HG02840 (cell line): Measurements from ENCODE around the gene ERAS.
"Not testable (repeated sequence)": the region's sequence is repeated elsewhere in the genome, so short reads cannot be mapped to it uniquely, and the experiment has no call there.

ENCODE experiments used
- ATAC-seq: cut with Tn5 transposase; IDR thresholded peaks from one replicate; pipeline ENCODE4 v1.9.1; 2021; ENCODE audit warnings: mild to moderate bottlenecking, moderate library complexity, moderate number of reproducible peaks; ENCODE audit not compliant: unreplicated experiment, low FRiP score

ERAS gene

DNA sequence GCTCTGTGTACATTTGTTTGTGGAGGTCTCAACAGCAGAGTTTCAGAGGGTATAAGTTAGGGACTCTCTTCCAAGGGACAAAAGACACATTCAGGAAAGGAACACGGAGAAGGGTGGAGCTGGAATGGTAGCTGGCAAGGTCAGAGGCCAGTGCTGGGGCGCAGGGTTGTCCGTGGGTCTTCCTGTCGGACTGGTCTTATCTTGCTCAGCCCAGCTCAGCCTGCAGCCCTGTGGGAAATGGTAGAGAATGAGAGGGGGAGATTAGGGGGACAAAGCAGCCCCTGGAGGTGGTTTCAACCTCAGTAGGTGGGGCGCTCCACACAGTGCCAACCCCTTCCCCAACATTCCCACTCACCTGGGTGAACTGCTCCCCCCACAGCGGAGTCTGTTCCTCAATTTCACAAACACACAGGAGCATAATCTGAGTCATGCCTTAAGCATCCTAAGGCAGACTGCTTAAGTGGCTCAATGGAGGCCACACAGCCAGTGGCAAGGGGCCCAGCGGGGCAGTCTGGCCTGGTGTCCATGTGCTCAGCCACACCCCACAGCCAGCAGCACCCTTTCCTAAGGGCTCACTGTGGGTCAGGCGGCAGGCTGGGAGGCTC is 31.3 kb upstream of the ERAS start:
- ATAC-seq: no peak

DNA sequence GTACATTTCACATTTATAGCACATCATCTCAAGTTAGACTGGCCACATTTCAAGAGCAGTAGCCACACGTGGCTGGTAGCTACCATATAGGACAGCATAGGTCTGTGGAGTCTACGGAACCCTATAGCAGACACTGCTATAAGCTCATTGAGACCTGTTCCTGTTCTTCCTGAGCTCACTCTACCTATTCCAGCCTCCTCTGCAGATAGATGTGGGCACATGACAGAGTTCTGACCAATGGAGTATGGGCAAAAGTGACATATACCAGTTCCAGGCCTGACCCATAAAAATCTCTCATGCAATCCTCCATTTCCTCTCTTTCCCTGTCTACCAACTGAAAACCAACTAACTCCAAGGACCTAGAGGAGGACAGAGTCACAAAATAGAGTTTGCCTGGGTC is 28.0 kb upstream of the ERAS start:
- ATAC-seq: no peak

DNA sequence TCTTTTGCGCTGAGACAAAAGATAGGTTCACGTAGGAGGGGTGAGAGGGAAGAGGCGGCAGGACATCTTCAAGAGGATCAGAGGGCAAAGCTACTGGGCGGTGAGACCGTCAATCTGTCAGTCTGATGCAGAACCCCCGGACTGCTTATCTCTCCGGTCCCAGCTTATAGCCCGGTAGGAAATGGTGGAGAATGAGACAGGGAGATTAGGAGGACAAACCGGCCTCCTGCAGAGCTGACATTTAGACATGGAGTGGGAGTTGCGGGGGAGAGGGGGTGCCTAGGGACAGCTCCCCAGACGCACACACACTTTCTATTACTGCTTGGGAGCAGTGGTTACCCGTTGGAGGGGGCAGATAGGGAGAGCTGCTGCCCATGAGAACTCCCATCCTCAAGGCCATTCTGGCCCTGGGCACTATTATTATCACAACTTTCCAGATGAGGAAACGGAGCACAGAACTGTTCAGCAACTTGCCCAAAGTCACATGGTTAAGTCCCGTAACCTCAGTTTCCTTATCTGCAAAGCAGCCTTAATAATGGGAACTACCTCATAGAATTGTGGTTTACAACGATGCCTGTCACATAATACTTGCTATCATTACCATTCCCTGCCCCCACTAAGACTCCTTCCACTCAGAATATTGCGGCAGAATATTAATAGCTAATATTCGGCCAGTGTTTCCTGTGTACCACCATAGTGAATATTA is 25.6 kb upstream of the ERAS start:
- ATAC-seq: no peak

DNA sequence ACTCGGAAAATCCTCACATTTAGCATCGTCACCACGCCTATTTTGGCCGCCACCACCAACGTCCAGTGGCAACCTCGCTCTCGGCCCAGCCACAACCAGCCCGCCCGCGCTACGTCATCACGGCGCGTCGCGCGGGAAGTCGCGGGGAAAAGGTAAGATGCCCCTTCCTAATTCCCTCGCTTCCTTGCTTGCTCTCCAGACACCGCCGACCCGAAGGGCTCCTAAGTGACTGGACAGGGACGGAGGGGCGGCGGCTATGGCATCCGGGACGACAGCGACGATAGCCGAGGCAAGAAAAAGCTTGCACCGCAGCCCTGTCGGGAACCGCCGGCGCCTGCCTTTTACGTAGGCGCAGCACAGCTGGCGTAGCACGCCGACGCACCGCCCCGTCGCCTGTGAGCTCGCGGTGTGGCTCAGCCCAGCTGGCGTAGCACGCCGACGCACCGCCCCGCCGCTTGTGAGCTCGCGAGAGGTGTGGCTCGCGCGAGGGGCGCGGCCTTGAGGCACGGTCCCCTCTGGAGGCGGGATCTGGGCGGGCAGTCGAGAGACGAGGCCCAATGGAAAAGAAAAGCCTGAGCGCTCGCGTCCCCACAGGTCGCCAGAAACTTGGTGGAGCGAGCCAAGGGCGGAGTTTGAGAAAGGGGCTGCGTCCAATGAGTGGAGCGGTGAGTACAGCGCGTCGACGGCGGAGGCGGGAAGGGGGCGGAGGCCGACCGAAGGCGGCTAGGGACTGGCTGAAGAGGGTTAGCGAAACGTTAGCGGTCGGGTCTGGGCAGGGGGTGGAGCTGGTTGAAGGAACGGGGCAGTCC is 24.8 kb upstream of the ERAS start, which contains the start of gene HDAC6:
Gene HDAC6, plus strand, starts transcription at position 788 of the 809 bp plus-strand sequence. CDS start 626 bp downstream, outside the sequence.
- peak; percentile 88 for ATAC-seq

DNA sequence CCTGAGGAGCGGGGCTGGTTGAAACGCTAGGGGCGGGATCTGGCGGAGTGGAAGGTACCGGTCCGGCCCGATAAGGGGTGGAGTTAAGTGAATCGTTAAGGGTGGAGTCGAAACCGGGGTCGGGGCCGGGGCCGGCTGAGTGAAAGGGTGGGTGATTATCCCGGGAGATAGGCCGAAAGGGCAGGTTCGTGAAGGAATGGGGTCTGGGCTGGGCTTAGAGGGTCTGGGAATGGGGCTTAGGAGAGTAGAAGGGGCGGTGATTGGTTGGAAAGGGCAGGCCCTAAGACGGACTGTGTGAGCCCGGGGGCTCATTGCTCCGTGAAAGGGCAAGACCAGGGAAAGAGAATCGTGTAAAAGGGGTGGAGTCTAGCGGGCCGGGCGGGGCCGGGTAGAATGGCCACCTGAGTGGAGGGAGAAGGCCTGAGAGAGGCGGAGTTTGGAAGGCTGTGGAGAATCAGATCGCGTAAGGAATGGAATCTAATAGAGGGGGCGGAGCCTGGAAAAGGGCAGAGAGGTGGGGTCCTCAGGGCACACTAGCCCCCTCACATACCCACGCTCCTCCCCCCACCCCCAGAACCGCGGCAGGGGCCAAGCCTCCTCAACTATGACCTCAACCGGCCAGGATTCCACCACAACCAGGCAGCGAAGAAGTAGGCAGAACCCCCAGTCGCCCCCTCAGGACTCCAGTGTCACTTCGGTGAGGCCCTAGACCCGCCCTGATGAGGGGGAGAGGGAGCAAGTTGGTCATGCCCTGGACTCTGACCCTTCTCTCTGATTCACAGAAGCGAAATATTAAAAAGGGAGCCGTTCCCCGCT is 24.0 kb upstream of the ERAS start:
- peak; percentile 17 for ATAC-seq

DNA sequence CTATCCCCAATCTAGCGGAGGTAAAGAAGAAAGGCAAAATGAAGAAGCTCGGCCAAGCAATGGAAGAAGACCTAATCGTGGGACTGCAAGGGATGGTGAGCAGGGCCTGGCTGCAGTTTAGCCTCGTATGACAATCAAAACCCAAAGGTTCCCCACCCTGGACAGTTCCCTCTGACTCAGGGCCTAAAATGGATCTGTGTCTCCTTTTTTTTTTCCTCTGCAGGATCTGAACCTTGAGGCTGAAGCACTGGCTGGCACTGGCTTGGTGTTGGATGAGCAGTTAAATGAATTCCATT is 23.5 kb upstream of the ERAS start:
- ATAC-seq: no peak

DNA sequence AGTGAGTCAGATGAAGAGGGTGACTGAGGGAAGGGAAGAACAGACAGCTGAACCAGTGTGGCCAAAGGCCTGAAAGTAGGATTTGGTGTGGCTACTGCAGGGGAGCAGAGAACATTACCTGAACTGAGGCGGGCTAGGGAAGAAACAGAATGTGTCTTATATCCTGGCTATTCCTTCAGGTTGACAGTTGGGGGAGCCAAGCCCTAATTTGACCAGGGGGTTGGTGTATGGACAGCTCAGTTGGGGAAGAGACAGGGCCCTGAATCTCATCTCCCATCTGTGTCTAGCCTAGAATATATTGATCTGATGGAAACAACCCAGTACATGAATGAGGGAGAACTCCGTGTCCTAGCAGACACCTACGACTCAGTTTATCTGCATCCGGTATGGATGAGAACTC is 20.2 kb upstream of the ERAS start:
- no peak for ATAC-seq

DNA sequence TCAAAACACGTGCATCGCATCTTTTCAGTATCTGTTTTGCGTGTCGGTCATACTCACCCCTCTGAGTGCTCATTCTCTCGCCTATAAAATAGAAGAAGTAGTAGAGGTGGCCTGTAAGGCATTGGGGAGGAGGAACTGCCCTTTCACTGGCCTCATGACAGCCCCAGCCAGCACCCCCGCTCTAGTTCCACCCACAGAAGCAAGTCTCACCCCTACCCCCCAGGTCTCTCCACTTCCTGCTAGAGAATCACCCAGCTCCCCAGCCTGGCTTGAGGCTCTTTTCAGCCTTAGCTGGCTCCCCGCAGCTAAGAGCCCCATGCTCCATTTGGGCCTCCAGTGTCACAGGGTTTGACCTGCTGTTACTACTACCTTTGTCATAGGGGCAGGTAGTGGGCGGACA is 12.7 kb upstream of the ERAS start:
- ATAC-seq: no peak

DNA sequence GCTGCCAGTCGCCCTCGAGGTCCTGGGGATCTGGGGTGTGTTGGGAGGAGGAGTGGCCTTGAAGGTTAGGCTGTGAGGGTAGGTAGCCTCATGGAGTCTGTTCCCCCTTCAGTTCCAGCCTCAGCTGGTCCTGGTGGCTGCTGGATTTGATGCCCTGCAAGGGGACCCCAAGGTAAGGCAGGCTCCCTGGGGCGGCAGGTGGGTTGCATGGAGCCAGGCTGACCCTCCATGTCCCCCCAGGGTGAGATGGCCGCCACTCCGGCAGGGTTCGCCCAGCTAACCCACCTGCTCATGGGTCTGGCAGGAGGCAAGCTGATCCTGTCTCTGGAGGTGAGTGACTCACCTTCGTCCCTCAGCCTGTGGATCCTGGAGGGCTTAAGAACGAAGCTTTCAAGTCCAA is 11.6 kb upstream of the ERAS start:
- ATAC-seq: no peak

DNA sequence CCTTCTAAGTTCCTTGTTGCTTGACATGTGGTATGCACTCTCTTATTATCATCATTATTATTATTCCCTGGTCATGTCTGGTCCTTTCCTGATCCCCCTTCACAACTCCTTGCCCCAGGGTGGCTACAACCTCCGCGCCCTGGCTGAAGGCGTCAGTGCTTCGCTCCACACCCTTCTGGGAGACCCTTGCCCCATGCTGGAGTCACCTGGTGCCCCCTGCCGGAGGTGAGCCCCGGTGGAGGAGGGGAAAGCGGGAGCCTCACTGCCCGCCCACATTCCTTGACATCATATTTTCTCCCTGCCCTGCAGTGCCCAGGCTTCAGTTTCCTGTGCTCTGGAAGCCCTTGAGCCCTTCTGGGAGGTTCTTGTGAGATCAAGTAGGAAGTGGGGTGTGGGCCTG is 11.0 kb upstream of the ERAS start:
- ATAC-seq: no peak

DNA sequence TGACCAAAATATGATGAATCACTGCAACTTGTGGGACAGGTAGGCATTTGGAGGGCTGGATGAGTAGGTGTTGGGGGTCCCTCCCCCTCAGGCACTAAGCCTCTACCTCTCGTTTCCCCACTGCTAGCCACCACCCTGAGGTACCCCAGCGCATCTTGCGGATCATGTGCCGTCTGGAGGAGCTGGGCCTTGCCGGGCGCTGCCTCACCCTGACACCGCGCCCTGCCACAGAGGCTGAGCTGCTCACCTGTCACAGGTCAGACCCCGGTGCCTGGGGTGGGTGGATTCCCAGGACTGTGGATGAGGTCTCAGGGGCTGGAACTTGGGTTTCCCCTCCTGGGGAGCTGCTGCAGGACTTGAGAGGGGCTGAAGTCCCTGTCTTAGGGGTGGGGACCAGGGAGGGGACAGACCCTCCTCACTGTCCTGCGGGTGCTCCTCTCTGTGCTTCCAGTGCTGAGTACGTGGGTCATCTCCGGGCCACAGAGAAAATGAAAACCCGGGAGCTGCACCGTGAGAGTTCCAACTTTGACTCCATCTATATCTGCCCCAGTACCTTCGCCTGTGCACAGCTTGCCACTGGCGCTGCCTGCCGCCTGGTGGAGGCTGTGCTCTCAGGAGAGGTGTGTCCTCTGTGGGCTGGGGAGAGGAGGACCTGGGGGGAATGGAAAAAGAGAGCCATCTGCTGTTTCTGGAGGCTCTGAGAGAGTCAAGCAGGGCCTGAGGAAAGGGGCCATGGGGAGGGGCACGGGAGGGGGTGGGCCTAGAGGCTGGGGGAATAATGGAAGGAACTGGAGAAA is 10.1 kb upstream of the ERAS start:
- ATAC-seq: no peak

DNA sequence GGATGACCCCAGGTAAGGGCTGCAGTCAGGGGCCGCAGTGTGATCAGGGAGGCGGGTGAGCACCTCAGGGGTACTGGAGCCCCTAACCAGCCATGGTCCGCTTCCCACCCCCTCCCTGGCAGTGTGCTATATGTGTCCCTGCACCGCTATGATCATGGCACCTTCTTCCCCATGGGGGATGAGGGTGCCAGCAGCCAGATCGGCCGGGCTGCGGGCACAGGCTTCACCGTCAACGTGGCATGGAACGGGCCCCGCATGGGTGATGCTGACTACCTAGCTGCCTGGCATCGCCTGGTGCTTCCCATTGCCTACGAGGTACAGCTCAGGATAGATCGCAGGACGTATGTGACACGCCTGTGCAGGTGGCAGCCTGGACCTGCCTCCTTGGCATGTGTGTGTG is 8.2 kb upstream of the ERAS start:
- no peak for ATAC-seq

DNA sequence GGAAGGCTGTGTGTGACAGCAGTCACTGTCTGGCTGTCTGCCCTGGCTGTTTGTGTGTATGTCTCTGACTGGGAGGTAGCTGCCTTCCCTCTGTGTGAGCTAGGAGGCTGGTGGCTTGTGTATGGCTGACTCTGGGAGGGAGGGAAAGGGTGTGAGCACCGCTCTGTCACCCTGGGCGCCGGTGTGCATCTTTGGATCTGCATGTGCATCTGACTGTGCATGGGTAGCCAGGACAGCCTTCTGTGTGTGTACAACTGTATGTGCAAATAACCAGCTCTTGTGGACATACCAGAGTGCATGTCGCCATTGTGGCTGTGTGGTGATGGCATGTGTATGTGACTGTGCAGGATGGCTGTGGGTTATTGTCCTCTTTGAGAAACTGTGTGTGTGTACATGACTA is 7.4 kb upstream of the ERAS start:
- ATAC-seq: no peak

DNA sequence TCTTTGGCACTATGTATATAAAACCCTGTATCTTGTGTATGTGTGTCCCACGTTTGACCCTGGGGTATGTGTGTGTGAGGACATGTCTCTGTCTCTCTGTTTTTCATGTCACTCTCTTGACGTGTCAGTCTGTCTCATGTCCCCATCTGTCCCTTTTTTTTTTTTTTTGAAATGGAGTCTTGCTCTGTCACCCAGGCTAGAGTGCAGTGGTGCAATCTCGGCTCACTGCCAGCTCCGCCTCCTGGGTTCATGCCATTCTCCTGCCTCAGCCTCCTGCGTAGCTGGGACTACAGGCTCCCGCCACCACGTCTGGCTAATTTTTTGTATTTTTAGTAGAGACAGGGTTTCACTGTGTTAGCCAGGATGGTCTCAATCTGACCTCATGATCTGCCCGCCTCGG is 6.9 kb upstream of the ERAS start:
- not testable (repeated sequence) for ATAC-seq

DNA sequence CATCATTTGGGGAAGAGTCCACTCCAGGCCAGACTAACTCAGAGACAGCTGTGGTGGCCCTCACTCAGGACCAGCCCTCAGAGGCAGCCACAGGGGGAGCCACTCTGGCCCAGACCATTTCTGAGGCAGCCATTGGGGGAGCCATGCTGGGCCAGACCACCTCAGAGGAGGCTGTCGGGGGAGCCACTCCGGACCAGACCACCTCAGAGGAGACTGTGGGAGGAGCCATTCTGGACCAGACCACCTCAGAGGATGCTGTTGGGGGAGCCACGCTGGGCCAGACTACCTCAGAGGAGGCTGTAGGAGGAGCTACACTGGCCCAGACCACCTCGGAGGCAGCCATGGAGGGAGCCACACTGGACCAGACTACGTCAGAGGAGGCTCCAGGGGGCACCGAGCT is 3.3 kb upstream of the ERAS start:
- ATAC-seq: no peak

DNA sequence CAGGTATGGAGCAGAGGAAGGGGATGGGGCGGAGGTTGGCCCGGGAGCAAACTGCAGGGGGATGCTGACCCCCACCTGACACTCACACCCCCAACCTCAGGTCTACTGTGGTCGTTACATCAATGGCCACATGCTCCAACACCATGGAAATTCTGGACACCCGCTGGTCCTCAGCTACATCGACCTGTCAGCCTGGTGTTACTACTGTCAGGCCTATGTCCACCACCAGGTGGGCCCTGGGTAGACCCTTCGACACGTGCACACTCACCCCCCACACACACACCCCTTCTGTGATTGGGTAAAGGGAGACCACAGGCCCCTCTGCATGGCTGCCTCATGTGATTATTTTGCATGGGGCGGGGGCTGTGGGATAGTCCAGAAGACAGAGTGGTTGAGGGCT is 2.2 kb upstream of the ERAS start:
- no peak for ATAC-seq

DNA sequence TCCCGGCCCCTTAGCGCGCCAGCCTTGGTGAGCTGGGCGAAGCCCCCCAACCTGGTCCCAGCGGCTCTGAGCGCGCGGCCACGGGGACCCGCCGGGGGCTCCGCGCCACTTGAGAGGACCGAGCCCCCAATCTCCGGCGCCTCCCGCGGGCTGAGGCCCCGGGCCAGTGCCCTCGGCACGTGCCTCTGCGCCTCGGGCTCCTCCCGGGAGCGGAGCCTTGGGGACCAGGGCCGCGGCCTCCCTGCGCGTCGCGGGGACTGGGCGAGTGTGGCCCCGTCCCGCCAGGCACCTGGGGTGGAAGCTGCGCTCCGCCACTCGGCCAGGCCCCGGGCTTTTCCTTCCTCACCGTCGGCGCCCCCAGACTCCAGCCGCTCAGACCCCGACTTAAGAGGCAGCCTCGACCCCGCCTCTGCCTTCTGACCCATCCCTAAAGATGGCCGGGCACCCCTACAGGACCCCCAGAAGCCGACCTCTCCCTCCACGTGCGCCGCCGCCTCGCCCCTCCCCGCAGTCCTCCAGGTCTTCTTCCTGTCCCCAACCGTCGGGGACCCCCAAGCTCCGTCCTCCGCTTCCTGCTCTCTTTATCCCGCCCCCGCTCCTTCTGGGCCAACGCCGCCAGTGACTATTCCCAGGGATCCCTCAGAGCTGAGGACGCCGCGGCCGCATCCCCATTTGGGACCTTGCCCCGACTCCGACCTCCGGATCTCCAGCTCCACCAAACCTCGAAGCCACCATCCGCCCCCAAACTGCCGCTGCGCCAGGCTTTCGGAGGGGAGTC is 752 bp downstream of the ERAS start:
- ATAC-seq: no peak

DNA sequence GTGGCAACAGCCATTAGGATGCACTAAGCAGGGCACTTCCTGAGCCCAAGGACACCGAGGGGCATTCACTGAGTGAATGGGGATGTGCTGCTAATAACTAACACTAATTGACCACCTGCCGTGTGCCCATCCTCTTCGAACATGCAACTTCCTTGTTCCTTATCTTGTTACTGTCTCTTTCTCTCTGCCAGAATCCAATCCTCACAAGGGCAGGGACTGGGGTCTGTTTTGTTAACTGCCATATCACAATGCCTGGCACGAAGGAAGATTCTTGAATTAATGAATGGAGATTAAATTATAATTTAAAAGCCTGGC is 1.3 kb downstream of the ERAS start:
- ATAC-seq: no peak

DNA sequence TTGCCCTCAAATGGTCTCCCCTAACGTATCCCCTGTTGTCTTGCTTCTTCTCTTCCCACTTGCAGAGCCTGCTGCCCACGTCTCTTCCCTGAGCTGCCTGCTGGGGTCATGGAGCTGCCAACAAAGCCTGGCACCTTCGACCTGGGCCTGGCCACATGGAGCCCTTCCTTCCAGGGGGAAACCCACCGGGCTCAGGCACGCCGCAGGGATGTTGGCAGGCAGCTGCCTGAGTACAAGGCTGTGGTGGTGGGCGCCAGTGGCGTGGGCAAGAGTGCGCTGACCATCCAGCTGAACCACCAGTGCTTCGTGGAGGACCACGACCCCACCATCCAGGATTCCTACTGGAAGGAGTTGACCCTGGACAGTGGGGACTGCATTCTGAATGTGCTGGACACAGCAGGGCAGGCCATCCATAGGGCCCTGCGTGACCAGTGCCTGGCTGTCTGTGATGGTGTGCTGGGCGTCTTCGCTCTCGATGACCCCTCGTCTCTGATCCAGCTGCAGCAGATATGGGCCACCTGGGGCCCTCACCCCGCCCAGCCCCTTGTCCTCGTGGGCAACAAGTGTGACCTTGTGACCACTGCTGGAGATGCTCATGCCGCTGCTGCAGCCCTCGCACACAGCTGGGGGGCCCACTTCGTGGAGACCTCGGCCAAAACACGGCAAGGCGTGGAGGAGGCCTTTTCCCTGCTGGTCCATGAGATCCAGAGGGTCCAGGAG is 2.9 kb downstream of the ERAS start:
- ATAC-seq: no peak
